ENCODE data around the gene PEX14. TPM values are rescaled to one million over a fixed set of nuclear protein-coding genes. Genes with fewer than 3 reads are reported as not detected.

The PEX14 gene
- total and polyA plus RNA-seq, 8 donors = 17.3 to 22.9 (median 20.7) TPM

DNA sequence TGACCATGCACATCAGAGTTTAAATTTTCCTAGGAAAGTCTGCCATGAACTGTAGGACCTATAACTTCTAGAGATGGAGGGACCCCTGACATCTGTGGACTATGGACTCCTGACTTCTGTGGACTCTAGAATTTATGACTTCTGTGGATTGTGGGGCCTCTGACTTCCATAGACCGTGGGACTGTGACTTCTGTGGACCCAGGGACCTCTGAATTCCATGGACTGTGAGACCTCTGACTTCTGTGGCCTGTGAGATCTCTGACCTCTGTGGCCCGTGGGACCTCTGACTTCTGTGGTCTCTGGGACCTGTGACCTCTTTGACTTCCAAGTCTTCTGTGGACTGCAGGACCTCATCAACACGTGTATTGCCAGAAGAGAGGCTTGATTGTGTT lies 36.7 kb downstream of the PEX14 start:
- TF ChIP-seq, protein P1, sequence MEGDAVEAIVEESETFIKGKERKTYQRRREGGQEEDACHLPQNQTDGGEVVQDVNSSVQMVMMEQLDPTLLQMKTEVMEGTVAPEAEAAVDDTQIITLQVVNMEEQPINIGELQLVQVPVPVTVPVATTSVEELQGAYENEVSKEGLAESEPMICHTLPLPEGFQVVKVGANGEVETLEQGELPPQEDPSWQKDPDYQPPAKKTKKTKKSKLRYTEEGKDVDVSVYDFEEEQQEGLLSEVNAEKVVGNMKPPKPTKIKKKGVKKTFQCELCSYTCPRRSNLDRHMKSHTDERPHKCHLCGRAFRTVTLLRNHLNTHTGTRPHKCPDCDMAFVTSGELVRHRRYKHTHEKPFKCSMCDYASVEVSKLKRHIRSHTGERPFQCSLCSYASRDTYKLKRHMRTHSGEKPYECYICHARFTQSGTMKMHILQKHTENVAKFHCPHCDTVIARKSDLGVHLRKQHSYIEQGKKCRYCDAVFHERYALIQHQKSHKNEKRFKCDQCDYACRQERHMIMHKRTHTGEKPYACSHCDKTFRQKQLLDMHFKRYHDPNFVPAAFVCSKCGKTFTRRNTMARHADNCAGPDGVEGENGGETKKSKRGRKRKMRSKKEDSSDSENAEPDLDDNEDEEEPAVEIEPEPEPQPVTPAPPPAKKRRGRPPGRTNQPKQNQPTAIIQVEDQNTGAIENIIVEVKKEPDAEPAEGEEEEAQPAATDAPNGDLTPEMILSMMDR (IDR thresholded peaks at IDR 0.05) = no peak
- no peaks in the 10 kb centered on the region for H3K36me3 ChIP-seq
- no peaks in the 10 kb centered on the region for H3K9me3 ChIP-seq
- no peak overlapping the region for H3K4me3 ChIP-seq
- ATAC-seq (no peak), DNase-seq (no peak)
- H3K27ac ChIP-seq = peak overlapping the region; percentile 26 to 72
- intact Hi-C loops (cut with DNase I) = no loop called here
- peaks cover 40 to 66% of the 10 kb centered on the region in 2 donors for H3K4me1 ChIP-seq
- no peaks in the 10 kb centered on the region for H3K27me3 ChIP-seq

DNA sequence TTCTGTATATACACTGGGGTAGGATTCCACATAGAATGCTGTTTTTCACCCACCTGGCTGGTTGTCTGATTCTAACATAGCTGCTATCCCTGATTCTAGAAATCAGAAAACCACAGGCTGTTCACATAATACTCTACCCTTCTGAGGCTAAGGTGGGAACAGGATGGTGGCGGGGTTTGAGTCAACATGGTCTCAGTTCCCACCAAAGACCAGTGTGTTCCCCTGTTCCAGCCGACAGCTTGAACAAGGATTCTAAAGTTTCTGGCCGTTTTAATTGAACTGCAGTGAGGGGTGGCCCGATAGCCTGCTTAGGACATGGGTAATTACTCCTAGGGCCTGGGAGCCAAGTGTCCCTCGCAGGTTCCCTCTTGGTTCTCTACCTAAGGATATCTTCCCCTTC lies 38.4 kb downstream of the PEX14 start:
- intact Hi-C loops (cut with DNase I) = no loop called here
- ATAC-seq (no peak), DNase-seq (no peak)
- H3K27ac ChIP-seq = no peak overlapping the region
- H3K9me3 ChIP-seq = no peaks in the 10 kb centered on the region
- no peaks in the 10 kb centered on the region for H3K36me3 ChIP-seq
- no peak overlapping the region for H3K4me3 ChIP-seq
- H3K4me1 ChIP-seq = peaks cover 40 to 70% of the 10 kb centered on the region in 2 donors
- H3K27me3 ChIP-seq = no peaks in the 10 kb centered on the region
- TF ChIP-seq, protein P1 (IDR thresholded peaks at IDR 0.05) = no peak

DNA sequence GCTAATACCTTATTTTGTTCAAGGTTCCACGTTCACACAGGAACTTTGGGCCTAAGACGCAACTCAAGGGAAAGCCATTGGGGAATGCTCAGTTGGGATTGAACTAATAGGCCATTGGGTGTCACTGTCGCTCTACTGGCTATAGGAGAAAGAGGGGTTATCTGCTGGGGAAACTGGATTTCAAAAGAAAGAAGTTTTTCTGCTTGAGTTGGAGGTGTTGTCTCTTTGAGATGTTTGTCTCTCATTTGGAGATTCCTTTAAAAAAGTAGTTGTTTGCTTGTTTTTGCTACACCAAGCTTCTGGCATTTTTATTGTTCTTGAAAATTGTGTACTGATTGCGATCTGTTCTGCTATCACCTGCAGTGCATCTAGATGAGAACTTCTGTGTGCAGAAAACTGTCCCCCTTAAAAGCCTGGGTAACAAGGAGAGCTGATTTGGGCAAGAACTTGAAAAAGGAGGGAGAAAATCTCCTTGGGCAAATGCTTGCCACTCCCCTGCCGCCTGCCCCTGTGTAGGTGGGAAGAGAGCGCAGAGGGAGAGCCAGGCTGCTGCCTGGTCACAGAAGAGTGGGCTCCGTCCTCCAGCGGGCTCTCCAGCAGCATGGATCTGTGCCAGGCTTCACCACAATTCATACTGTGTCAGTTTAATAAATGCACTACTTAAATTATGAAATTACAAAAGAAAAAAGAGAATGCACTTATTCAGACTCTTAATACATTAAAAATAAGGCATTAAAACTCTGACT lies 39.9 kb downstream of the PEX14 start:
- Histone ChIP-seq H3K36me3 (no peaks in the 10 kb centered on the region), H3K4me3 (no peak overlapping the region), H3K27ac (peak overlapping the region in 1 of 2 donors; percentile 51), H3K9me3 (no peaks in the 10 kb centered on the region), H3K27me3 (no peaks in the 10 kb centered on the region), H3K4me1 (peaks cover 40 to 76% of the 10 kb centered on the region in 2 donors)
- intact Hi-C loops (cut with DNase I) = no loop called here
- peak; percentile 19 for ATAC-seq
- peak in 1 of 4 donors; percentile 62 for DNase-seq
- TF ChIP-seq, protein P1 (IDR thresholded peaks at IDR 0.05) = peak; percentile 33 to 34

DNA sequence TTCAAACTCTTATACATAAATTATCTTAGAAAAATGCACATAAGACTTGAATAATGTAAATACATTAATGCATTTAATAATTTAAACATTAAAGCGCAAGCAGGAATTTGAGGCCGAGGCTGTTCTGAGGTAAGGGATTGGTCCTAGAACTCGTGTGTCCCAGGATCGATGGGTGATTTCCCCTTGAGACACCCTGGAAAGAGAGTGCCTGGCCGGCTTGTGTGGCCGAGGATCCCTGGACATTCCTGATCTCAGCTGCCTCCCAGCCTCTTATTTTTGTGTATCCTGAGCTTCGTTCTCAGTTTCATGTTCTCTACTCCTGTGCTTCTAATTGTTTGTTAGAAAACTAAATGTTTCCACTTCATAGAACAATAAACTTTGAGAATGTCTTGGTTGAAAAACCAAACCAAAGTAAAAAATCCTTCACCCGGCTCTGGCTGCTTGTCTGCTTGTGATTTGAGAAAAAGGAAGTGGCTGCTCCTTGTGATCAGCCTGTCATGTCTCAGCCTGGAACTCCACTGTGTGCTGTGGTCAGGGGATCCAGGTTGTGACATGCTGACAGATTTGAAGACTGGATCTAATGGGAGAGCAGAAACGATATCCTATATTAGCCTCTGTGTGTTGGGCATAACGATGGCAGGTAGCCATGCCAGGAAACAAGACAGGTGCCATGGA lies 40.7 kb downstream of the PEX14 start:
- Histone ChIP-seq H3K36me3 (no peaks in the 10 kb centered on the region), H3K27me3 (no peaks in the 10 kb centered on the region), H3K27ac (peak overlapping the region in 1 of 2 donors; percentile 51), H3K4me1 (peaks cover 35 to 70% of the 10 kb centered on the region in 2 donors), H3K9me3 (no peaks in the 10 kb centered on the region), H3K4me3 (no peak overlapping the region)
- TF ChIP-seq, protein P1 (IDR thresholded peaks at IDR 0.05) = no peak
- intact Hi-C loops (cut with DNase I) = no loop called here
- DNase-seq (peak in 1 of 4 donors; percentile 52), ATAC-seq (peak; percentile 28)
